NCI-H446 (cell line): Measurements from ENCODE around the gene UBE2J2.
A peak's percentile ranks its signal among the peaks of the same experiment; 100 is the strongest.

Source experiments
- DNase-seq, 2 experiments: peaks; one replicate each; lab custom pipeline; 2025; lab: John Stamatoyannopoulos, UW

Gene UBE2J2

DNA sequence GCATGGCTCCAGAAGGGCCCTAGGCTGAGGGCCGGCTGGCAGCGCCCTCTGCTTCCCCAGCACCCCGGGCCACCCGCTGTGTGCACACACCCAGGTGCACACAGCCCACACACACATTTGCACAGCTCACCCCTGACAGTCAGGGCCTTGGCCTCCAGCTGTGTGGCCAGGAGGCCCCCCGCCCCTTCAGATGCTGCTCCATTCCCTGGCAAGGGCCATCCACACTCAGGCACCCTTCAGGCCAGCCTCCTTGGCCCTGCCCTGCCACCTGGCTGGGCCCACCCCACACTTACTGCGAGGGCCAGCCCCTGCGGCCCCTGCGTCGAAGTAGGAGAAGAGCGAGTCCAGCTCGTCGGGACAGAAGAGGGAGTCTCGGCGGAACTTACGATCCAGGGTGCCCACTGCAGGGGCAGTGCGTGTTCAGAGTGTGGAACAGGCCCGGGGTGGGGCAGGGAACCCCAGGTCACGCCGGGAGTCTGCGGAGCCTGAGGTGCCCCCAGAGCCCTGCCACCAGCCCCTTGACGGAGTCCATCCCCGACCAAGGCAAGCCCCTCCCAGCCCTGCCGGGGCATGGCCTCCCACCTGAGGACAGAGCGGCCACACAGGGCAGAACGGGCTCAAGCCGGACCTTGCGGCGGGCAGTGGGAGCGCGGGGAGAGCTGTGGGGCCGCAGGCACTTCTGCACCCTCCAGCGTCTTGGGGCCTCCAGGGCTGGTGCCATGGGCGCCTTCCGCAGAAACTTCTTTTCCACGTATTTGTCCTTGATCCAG is 21.7 kb upstream of the UBE2J2 start:
- no peak for DNase-seq

DNA sequence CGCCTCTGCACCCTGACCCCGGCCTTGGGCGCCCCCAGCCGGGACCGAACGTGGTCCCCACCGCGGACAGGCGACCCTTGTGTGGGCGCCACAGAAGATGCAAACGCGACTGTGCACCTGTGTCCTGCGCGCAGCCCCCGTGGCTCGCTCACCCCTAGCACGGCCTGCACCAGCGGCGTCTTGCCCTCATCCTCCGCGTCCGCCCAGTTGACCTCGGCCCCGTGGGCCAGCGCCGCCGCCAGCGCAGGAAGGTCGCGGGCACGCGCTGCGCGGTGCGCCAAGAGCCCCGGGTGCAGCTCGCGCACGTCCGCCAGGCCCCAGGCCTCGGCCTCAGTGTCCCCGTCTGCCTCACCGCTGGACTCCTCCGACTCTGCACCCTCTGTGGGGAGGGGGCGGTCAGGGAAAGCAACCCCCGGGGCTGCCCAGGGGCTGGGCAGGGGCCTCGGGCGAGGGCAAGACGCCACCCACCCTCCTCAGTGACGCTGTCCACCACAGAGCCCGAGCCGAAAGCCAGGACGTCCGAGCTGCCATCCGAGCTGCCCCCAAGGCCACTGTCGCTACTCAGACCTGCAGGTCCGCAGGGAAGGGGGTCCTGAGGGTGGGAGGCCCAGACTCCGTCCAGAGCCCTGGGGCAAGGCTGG is 20.7 kb upstream of the UBE2J2 start:
- no peak for DNase-seq

DNA sequence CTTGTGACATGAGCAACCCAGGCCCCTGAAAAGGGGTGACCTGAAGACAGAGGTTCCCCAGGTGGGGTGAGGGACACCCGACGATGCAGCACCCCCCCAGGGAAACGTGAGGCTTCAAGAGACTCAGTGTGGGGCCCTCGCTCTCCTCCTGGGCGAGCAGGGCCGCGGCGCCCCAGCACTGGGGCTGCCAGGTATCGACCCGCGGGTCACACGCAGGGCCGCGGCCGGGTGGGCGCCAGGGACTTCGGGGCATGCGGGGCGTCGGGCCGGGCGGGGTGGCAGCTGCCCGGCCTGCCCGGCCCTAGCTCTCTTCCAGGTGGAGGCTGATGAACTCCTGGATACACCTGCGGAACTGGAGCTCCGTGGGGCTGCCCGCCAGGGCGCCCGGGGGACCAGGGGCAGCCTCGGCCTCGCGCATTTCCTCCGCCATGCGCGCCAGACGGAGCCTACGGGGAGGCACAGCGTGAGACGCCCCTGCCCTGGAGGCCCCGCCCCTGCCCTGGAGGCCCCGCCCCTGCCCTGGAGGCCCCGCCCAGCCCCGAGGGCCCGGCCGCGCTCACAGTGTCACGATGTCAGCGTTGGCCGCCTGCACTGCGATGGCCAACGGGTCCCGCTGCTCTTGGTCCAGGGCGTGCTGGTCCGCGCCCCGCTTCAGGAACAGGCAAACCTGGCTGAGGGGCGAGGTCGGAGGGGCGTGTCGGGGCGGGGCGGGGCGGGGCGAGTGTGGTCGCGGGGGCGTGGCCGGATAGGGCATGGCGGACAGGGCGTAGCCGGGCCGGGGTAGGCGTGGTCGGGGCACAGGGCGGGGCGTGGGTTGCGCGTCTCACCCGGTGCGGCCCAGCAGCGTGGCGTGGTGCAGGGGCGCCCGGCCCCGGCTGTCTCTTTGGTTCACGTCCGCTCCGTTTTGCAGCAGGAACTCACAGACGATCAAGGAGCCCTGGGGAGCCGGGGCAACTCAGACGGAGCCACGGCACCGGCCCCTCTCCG is 19.9 kb upstream of the UBE2J2 start:
- no peak for DNase-seq

DNA sequence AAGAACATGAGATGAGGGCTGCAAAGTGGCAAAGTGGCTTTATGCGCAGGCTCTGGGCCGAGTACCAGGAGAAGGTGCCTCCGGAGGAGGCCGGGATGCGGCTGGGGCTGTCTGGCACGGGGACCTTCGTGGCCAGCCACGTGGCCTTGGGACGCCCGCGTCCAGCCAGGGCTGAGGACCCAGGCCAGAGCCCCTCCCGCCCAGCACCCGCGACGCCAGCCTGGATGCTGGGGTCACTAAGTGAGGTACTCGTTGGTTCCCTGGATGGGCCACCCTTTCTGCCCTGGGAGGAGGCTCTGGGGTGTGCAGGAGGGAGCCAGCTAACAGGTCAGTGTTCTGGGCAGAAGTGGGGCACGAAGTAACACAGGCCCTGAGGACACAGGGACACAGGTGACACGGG is 19.2 kb upstream of the UBE2J2 start:
- DNase-seq, result no peak

GRCh38 chr1:1292442-1292779 is 18.8 kb upstream of the UBE2J2 start:
- no peak for DNase-seq

DNA sequence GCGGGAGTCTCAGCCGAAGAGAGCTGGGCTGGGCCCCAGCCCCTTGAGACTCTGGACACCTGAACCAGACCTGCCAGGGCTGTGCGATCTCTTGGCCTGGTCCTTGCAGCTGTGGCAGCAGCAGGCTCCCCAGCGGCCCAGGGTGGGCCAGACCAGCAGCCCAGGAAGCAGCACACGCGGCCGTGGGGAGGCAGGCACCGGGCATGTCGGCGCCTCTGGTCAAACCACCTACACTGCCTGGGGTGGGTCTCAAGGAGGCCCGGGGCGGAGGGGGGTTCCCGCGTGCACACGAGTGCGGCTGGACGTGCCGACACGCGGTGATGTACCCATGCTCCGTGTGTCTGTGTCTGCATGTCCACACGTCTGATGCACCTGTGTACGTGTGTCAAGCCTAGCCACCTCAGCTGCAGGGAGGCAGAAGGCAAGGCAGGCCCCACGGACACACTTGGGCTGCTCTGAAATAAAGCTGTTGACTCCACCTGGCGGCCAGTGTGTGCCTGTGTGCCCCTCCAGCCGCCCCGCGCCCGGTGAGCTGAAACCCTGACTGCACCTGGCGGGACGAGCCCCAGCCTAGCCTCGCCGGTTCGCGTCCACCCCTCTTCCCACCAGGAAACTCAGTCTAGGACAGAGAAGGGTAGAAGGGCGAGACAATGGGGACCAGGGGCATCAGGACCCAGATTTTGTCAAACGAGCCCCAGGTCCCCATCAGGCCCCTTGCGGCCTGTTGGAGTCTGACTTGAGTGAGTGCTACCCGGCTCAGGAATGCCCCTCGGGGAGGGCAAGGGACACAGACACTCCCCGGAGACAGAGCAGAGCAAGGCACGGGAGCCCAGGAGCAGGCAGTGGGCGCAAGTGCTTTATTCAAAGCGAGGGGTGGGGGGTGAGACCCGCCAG is 18.1 kb upstream of the UBE2J2 start:
- peak in 1 of 2 experiments; percentile 68 for DNase-seq

GRCh38 chr1:1291023-1291528 is 17.4 kb upstream of the UBE2J2 start:
- DNase-seq, result no peak

DNA sequence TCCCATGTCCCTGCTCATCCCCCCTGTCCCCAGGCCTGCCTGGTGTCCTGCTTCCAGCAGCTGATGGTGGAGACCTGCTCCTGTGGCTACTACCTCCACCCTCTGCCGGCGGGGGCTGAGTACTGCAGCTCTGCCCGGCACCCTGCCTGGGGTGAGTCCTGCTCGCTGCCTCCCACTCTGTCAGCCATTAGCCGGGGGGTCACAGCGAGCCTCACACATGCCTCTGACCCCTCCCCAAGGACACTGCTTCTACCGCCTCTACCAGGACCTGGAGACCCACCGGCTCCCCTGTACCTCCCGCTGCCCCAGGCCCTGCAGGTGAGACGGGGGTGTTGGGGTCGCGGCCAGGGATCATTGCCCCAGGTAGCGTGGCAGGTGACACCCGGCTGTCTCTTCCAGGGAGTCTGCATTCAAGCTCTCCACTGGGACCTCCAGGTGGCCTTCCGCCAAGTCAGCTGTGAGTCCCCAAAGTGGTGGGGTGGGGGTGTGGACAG is 16.6 kb upstream of the UBE2J2 start:
- peak in 1 of 2 experiments; percentile 59 for DNase-seq

DNA sequence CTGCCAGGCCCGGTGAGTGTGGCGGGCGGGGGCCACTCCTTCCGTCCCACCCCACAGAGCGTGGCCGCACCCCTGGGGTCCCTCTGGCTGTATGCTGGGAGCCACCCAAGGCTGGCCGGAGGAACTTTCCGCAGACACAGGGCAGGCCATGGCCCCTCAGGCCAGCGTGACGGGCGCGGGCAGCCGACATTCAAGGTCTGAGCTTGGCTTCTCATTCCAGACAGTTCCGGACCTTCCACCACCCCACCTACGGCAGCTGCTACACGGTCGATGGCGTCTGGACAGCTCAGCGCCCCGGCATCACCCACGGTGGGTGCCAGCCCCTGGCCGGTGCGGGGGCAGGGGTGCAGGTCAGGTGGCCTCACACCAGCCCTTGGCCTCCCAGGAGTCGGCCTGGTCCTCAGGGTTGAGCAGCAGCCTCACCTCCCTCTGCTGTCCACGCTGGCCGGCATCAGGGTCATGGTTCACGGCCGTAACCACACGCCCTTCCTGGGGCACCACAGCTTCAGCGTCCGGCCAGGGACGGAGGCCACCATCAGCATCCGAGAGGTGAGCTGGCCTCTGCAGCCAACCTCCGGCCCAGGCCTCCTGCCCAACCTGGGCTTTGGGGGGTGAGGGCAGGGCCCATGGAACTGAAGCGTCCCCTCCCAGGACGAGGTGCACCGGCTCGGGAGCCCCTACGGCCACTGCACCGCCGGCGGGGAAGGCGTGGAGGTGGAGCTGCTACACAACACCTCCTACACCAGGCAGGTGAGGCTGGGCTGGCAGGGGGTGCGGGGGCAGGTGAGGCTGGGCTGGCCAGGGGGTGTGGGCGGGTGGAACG is 13.8 kb upstream of the UBE2J2 start:
- DNase-seq, result no peak

DNA sequence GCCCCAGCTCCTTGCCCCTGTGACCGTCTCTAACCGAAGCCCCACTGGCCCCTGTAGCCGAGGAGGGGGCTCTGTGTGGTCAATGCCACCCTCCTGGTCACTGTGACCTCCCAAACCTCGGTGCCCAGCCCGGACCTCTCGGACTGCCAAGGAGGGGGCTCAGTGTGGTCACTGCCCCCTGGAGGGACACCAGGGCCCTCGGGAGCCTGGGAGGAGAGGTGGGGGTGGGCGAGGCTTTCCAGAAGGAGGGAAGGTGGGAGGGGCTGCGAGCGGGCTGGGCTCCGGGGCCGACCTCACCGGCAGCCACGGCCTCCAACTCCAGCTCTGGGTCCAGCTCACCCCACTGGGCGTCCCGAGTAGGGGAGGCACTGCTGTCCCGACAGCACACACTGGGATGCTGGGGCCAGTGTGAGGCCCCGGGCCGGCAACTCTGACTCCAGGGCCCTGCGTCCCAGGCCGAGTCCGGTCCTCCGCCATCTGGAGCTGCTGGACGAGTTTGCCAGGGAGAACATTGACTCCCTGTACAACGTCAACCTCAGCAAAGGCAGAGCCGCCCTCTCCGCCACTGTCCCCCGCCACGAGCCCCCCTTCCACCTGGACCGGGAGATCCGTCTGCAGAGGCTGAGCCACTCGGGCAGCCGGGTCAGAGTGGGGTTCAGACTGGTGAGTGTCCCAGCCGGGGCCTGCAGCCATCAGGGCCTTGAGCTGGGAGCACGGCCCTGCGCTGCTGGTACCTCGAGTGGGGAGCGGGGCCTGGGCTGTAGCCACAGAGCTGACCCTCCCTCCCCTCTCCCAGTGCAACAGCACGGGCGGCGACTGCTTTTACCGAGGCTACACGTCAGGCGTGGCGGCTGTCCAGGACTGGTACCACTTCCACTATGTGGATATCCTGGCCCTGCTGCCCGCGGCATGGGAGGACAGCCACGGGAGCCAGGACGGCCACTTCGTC is 12.9 kb upstream of the UBE2J2 start:
- no peak for DNase-seq

GRCh38 chr1:1285611-1286311 is 12.1 kb upstream of the UBE2J2 start:
- DNase-seq, result no peak

DNA sequence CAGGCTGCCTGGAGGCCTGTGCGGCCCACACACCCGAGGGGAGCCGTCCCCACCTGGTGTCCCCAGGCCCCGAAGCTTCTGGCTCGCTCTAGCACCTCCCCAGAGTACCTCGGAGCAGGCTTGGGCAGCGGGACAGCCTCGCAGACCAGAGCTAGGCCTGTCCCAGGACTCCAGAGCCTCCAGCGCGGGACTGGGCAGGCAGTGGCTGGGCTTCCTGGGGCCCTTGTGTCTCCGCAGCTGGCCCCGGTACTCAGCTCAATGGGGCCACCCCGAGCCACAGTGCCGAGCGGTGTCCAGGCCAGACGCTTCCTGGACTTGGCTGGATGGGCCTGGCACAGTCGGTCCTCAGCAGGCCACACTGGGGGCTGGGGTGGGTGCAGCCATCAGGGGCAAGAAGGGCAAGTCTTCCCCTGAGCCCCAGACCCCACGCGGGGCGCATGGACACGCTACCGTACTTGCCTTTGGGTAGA is 11.5 kb upstream of the UBE2J2 start:
- no peak for DNase-seq

- DNase-seq, result no peak
Observed at GRCh38 chr1:1284221-1285101, 10.8 kb upstream of the UBE2J2 start.

DNA sequence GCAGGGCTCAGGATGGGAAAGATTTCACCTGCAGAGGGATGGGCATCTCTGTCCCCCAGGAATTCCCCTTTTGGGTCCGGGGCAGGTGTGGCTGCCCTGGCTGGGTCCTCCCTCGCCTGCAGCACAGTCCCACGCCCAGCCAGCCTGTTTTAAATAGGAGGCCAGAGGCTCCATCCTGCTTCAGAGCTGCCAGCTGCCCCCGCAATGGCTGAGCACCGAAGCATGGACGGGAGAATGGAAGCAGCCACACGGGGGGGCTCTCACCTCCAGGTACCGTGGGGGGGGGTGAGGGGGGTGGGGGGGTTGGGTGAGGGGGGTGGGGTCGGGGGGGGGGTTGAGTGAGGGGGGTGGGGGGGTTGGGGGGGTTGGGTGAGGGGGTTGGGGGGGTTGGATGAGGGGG is 10.2 kb upstream of the UBE2J2 start:
- peak in 1 of 2 experiments; percentile 33 for DNase-seq

DNA sequence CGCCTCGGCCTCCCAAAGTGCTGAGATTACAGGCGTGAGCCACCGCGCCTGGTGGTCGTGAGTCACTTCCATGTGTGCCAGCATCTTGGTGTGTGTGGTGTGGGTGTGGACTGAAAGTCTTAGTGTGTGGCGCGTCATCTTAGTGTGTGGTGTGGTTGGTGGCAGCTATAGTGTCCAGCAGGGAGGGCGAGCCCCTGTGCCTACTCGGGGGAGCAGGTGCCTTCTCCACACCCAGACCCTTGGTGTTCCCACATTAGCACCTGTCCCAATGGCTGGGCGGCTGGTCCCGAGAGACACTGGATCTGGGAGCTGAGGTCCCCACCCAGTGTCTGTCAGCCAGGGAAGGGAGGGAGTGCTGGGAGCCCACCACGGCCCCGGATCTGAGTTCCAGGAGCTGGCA is 9.3 kb upstream of the UBE2J2 start:
- no peak for DNase-seq

DNA sequence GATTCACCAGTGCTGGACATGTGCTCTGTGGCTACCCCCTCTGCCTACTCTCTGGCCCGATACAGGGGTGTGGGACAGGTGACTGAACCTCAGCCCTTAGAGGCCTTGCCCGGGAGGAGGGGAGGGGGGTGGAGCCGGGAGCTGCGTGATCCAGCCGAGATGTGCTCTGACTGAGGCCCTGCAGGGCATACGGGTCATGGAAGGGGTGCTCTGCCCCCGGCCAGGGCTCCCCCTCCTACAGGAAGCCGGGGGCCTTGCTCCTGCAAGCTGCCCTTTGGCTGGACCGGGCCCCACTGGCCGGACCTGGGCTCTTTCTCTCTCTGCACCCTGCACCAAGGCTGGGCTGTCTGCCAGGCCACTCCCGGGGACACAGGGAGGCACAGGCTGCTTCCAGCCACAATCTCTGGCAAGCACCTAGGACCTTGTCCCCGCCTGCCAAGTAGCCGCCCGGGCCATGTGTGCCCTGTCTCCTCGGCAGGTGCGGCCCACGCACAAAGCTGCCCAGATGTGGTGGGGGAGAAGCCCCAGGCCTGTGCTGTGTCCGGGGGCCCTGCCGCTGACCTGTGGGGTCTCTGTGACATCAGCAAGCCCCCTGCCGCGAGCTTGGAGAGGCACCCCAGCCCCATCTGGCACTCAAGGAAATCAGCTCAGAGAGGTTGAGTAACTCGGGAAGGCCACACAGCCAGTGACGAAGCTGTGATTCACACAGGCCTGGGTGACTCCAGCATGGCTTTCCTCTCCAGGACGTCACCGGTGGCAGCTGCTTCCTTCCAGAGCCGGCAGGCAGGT is 8.1 kb upstream of the UBE2J2 start:
- peak in 1 of 2 experiments; percentile 37 for DNase-seq
